DMS79 (cell line): Measurements from ENCODE around the gene GPC6.
A peak's percentile ranks its signal among the peaks of the same experiment; 100 is the strongest.

Experiments
- DNase-seq: peaks from one replicate; lab custom pipeline; 2025; lab: John Stamatoyannopoulos, UW

The GPC6 gene

DNA sequence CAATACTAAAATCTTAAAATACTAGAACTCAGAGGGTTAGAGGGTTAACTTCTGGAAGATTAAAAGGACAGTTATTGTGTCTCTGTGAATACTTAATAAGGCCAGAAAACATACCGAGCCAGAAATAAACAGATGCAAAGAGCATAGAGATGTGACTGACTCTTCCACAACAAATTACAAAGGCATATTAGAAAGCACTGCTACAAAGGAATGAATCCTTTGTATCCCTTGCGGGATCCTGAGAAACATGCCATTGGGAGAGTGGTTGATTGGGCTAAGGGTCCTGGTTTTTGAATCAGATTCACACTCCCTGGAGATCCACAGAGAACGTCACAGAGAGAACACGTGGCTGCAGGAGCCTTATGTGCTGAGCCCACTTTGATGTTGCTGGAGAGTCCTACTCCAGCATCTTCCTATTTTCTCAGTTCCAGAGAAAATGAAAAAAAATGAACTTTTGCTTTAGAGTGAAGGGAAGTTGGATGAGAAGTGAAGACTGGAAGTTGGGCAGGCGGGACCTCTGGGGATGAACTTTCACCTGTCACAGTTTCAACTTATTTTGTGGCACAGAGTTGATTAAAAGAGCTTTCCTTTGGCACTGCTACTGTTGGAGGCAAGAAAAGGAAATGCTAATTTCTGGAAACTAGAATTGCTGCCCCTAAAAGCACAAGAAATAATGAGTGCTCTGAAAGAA, 943.0 kb downstream of the GPC6 start:
- no peak for DNase-seq

DNA sequence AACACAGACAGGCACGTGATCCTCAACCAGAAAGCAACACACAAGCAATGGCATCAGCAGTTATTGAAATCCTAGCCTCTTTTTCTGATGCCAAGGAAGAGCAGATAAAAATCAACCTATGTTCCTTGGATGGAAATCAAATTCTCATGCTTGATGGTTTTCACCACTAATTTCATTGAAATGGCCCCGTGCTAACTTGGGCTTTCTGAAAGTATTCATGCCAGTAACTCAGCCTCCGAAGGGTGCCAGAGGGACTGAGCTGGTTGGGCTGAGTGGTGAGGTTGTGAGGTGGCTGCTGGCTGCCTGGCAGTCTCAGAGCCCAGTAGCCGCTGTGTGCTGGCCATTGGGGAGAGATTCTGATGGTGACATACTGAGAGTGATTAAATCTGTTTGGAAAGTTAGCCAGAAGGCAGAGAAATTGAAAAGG, 943.6 kb downstream of the GPC6 start:
- DNase-seq, result no peak

GRCh38 chr13:94172416-94172815, 945.8 kb downstream of the GPC6 start:
- DNase-seq, result no peak

GRCh38 chr13:94173312-94173854, 946.8 kb downstream of the GPC6 start:
- no peak for DNase-seq

GRCh38 chr13:94174009-94174408, 947.4 kb downstream of the GPC6 start:
- no peak for DNase-seq

DNA sequence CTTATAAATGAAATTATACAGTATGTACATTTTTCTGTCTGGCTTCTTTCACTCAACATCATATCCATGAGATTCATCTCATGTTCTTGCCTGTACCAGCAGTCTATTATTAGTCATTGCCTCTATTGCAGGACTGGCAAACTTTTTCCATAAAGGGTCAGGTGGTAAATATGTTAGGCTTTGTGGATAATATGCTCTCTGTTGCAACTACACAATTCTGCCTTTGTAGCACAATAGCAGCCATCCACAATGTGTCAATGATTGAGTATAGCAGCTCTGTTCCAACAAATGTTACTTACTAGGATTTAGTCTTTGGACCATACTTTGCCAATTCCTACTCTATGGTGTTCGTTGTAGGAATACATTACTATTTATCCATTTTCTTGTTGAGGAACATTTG, 948.5 kb downstream of the GPC6 start:
- DNase-seq, result no peak

DNA sequence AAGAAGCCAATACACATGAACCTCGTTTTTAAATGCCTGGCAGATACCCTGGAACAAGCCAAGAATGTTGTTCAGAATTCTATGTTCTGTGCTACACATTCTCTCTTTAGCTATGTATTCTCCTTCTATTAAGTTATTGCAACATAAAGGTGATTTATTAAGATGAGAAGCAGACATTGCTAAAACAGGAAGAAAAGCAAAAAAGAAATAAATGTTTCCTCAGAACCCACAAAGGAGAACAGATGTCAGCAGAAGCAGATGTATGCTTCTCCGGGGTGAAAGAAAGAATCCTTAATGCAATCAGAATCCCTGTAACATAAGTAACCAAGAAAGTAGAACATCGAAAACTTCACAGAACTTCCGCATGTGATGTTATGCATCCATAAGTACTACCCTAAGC, 950.0 kb downstream of the GPC6 start:
- DNase-seq, result no peak

GRCh38 chr13:94177041-94177440, 950.4 kb downstream of the GPC6 start:
- DNase-seq, result no peak

- peak; percentile 98 for DNase-seq
These were observed 952.1 kb downstream of the GPC6 start for GRCh38 chr13:94178625-94179244.

DNA sequence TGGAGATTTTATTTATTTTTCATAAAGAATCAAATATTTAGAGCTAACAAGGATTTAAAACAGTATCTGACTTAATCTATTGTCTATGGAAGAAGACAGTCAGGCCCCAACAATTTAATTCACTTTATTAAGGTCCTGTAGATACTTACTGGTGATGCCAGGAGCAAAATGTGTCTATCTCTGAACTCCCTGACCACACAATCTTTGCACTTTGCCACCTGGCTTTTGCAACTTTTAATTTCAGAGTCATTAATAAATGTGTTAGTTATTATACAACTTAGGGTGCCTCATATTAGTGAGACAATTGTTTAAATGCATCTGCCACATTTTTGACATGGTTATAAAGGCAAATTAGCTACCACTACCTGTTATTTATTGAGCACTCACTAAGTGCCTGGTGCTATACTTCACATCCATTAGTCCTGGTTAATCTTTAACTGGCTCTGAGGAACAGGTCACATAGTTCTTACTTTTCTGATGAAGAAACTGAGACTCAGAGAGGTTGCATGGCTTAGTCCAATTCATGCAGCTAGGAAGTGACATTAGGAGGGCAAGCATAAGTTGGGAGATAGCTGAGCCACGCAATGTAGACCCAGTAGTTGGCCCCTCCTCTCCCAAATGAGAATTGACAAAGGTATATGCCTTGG, 955.0 kb downstream of the GPC6 start:
- DNase-seq, result no peak

- no peak for DNase-seq
These were observed 955.7 kb downstream of the GPC6 start for GRCh38 chr13:94182185-94182761.

DNA sequence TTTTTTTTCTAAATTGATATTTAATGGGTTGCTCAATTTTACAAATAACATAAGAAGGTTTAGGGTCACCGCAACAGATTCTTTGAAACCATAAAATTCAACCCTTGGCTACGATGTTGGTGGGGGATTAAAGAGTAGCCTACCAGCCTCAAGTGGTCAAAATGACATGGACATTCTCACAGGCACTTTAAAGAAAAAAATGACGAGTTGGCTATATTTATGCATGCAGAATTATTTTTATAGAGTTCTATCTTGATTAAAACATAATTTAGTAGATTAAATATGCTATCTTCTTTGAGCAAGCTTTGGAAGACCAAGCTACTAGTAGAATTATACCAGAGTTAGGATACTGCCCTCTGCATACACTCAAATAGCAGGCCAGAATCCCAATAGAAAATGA, 959.9 kb downstream of the GPC6 start:
- DNase-seq, result no peak

- DNase-seq, result no peak
These were observed 961.7 kb downstream of the GPC6 start for GRCh38 chr13:94188201-94188854.

- no peak for DNase-seq
These were observed 965.9 kb downstream of the GPC6 start for GRCh38 chr13:94192431-94192975.

DNA sequence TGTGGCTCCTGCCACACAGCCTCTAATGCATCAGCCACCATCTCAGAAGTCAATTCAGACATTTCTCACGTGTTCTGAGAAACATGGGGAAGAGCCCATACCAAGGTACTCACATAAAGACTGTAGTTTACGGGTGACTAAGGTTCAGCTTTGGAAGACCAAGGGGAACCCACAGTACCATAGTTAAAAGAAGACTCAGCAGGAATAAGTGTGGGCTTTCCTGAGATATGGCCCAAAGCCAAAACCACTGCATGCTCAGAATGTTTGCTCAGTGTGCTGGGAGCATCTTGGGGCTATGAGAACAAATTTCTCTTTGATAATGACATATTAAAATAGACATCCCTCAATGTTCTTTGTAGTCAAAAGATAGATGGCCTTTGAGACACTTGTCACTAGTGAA, 969.1 kb downstream of the GPC6 start:
- peak; percentile 45 for DNase-seq

DNA sequence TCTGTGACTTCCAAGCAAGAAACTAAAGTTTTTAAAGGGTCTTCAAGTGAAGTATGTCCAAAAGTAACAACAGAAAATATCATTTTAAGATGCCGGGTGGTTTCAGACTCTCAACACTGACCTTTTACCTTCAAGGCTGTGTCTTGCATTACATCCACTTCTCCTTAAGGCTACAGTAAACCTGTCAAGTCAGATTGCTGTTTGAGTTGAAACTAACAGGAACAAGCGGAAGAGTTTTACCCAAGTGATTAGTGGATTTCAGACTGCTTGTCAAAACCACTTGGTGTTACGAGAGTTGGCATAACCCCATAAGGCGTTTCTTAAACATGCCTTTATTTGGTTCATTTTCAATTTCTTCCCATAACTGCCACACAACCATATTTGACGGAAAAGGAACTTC, 969.8 kb downstream of the GPC6 start:
- DNase-seq, result no peak

DNA sequence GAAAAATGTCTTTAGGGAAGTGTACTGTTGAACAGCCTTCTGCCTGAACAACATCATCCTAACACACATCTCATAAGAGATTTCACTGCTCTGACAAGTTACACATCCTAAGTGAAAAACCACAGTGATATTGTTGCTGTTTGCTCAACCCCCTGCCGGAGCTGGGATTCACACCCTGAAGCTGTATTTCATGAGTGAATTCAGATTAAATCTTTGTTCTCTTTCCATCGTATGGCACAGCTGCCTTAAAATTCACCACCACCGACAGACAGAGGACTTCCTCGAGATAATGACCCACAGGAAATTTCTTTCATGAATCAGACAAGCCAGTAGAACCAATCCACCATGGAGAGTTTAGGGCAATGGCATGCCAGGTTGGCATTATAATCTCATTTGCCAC, 972.1 kb downstream of the GPC6 start:
- no peak for DNase-seq

DNA sequence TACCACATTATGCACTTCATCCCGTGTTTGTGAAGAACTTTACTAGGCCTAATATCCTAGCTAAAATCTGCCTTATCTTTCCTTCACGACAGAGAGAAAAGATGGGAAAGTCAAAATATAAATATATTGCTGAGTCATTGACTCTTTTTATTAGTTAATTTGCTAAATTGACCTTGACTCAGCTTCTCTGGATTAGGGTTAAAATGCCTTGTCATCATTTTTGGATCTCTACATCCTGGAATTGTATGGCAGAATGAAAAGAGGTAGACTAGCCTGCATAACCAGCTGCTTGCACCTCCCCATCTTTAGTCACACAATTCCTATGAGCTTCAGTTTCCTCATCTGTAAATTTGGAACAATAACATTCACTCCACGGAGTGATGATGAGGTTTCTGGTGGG, 972.5 kb downstream of the GPC6 start:
- no peak for DNase-seq

DNA sequence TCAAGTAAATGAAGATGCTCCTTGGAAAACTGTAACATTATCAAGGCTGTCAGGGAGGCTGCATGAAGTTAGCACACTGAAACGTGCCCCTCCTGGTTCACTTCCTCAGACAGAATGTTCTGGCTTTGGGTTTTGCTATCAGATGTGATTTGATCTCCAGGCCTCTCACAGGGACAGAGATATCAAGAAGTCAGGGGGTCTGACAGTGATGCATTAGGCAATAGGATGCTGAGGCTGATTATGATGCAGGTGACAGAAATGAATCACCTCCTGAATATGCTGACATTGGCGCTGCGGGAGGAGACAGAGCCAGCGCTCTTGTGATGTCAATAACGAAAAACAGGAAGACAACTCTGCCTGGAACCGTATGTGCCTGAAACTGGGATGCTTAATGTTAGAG, 974.4 kb downstream of the GPC6 start:
- no peak for DNase-seq

DNA sequence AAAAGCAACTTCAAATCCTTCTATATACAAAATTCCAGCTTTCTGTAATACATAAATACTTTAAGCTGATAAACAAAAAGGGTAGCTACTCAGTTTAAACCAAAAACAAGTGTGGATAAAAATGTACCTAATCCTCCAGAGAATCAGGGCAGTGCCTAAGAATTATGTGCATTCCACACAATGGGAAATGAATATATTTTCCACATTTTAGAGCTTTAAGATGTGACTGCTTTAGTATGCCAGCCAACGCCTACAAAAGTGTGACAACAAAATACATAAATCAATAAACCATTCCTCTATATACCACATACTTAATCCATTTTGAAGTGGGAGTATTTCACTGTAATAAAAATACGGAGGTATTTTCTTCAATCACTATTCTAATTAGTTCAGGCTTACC, 977.6 kb downstream of the GPC6 start:
- no peak for DNase-seq

DNA sequence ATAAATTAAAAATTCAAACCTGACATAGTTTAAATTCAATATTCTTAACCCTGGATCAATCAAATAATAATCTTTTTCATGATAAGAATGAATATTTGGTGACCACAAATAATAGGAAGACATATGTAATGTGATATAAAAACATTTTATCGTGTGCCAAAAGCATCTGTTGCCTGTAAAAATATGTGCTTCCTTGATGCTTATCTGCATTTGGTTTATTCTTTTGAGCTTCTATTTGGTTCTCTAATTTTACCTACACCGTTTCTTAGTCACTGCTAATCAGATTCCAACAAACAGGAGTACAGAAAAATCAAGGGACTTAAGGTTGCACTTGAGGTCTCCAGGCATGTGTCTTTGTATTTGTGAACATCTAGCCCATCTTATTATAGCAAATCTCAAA, 978.3 kb downstream of the GPC6 start:
- no peak for DNase-seq

DNA sequence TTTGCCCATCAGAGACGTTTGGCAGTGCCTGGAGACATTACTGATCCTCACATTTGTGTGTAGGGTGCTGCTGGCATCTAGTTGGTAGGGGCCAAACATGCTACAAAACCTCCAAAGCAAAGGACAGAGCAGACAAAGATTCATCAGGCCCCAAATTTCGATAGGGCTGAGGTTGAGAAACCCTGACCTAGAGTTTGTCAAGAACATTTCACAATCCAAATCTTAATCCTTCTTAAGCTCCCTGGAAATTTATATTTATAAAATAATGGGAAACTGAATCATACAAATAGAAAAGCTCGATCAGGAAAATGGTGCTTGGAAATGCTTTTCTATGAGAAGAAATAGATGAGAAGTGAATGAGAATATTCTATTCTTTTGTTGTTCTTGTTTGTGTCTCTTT, 979.3 kb downstream of the GPC6 start:
- DNase-seq, result no peak
